Middle frontal gyrus (tissue), 1 donor: ENCODE data around the gene SEPTIN12.
"Not testable (repeated sequence)": the region's sequence is repeated elsewhere in the genome, so short reads cannot be mapped to it uniquely, and the experiment has no call there.

ENCODE experiments used
- DNase-seq: peaks from one replicate; pipeline ENCODE4 v3.0.0-alpha.2; 2015; ENCODE audit warnings: low spot score; ENCODE audit errors: extremely low spot score

SEPTIN12 gene

GRCh38 chr16:4760221-4760910 is 27.8 kb downstream of the SEPTIN12 start:
- no peak for DNase-seq

GRCh38 chr16:4755687-4756086 is 32.5 kb downstream of the SEPTIN12 start:
- DNase-seq = no peak

- DNase-seq = no peak
Measured at GRCh38 chr16:4754865-4755264, 33.3 kb downstream of the SEPTIN12 start.

GRCh38 chr16:4753227-4753626 is 34.9 kb downstream of the SEPTIN12 start:
- no peak for DNase-seq

- no peak for DNase-seq
Measured at GRCh38 chr16:4752351-4753100, 35.6 kb downstream of the SEPTIN12 start.

GRCh38 chr16:4750896-4751295 is 37.2 kb downstream of the SEPTIN12 start:
- no peak for DNase-seq

- no peak for DNase-seq
Measured at GRCh38 chr16:4749700-4750257, 38.4 kb downstream of the SEPTIN12 start.

GRCh38 chr16:4748682-4749411 is 39.3 kb downstream of the SEPTIN12 start:
- no peak for DNase-seq

- no peak for DNase-seq
Measured at GRCh38 chr16:4747906-4748681, 40.1 kb downstream of the SEPTIN12 start.

- no peak for DNase-seq
Measured at GRCh38 chr16:4746991-4747574, 41.1 kb downstream of the SEPTIN12 start.

- no peak for DNase-seq
Measured at GRCh38 chr16:4746215-4746614, 41.9 kb downstream of the SEPTIN12 start.

- DNase-seq = no peak
Measured at GRCh38 chr16:4745274-4745569, 42.9 kb downstream of the SEPTIN12 start.

- DNase-seq = no peak
Measured at GRCh38 chr16:4744555-4745273, 43.4 kb downstream of the SEPTIN12 start.

GRCh38 chr16:4743226-4743878 is 44.8 kb downstream of the SEPTIN12 start:
- DNase-seq = no peak

GRCh38 chr16:4738370-4738769 is 49.8 kb downstream of the SEPTIN12 start:
- not testable (repeated sequence) for DNase-seq

GRCh38 chr16:4737545-4737944 is 50.6 kb downstream of the SEPTIN12 start:
- DNase-seq = no peak

- DNase-seq = no peak
Measured at GRCh38 chr16:4736546-4736945, 51.6 kb downstream of the SEPTIN12 start.

- peak; percentile 45 for DNase-seq
Measured at GRCh38 chr16:4734730-4735535, 53.2 kb downstream of the SEPTIN12 start.
